GM12891 (cell line): Measurements from ENCODE around the gene GPC6.

Experiments
- DNase-seq: peaks from one replicate; pipeline ENCODE4 v3.0.0; 2011; ENCODE audit warnings: low spot score; ENCODE audit not compliant: insufficient read length
- FAIRE-seq: peaks from 2 replicates; lab custom pipeline; 2011; peaks lifted over from hg19 to GRCh38; lab: Jason Lieb, UNC
- PAX5 ChIP-seq: IDR thresholded peaks from 2 replicates; pipeline ENCODE4 v1.6.1; 2011; ENCODE audit warnings: low read length, moderate library complexity, mild to moderate bottlenecking; ENCODE audit not compliant: insufficient read depth, severe bottlenecking
- POLR2A ChIP-seq: IDR thresholded peaks from 2 replicates; pipeline ENCODE4 v1.6.1; 2011; ENCODE audit warnings: low read depth, low read length, control low read depth
- POLR2AphosphoS5 ChIP-seq: IDR thresholded peaks from 2 replicates; pipeline ENCODE4 v1.6.1; 2011; ENCODE audit warnings: low read depth, low read length, control low read depth
- POU2F2 ChIP-seq: IDR thresholded peaks from 2 replicates; pipeline ENCODE4 v1.6.1; 2011; ENCODE audit warnings: low read depth, mild to moderate bottlenecking, control low read depth, low read length, moderate library complexity
- SPI1 ChIP-seq: IDR thresholded peaks from 2 replicates; pipeline ENCODE4 v1.6.1; 2011; ENCODE audit warnings: low read depth, low read length, control low read depth
- TAF1 ChIP-seq: IDR thresholded peaks from 2 replicates; pipeline ENCODE4 v1.6.1; 2011; ENCODE audit warnings: low read depth, low read length, control low read depth

Gene GPC6

GRCh38 chr13:93268327-93269028 is 41.9 kb downstream of the GPC6 start:
- no peak for TF ChIP-seq PAX5
- TF ChIP-seq POU2F2, result no peak
- TF ChIP-seq POLR2A, result no peak
- TF ChIP-seq SPI1, result no peak
- TF ChIP-seq TAF1, result no peak
- TF ChIP-seq POLR2AphosphoS5, result no peak
- FAIRE-seq (no peak), DNase-seq (no peak)

GRCh38 chr13:93270769-93271742 is 44.4 kb downstream of the GPC6 start:
- TF ChIP-seq POLR2AphosphoS5 (no peak), POLR2A (no peak), SPI1 (no peak), PAX5 (no peak), POU2F2 (no peak), TAF1 (no peak)
- no peak for DNase-seq
- FAIRE-seq, result no peak

- DNase-seq (no peak), FAIRE-seq (no peak)
Observed at GRCh38 chr13:93279982-93280381, 53.4 kb downstream of the GPC6 start.

GRCh38 chr13:93280688-93281087 is 54.1 kb downstream of the GPC6 start:
- no peak for TF ChIP-seq TAF1
- TF ChIP-seq POU2F2, result no peak
- TF ChIP-seq POLR2AphosphoS5, result no peak
- TF ChIP-seq PAX5, result no peak
- no peak for TF ChIP-seq POLR2A
- TF ChIP-seq SPI1, result no peak
- FAIRE-seq (no peak), DNase-seq (no peak)

More at GRCh38 chr13:93279982-93280381, 53.4 kb downstream of the GPC6 start:
- peak; percentile 68 for TF ChIP-seq SPI1
- TF ChIP-seq TAF1, result no peak

- no peak for DNase-seq
- TF ChIP-seq SPI1 (no peak), POLR2A (no peak), PAX5 (no peak), POLR2AphosphoS5 (no peak), POU2F2 (no peak), TAF1 (no peak)
- FAIRE-seq, result no peak
Observed at GRCh38 chr13:93283255-93283654, 56.6 kb downstream of the GPC6 start.

- no peak for FAIRE-seq
- TF ChIP-seq POU2F2 (no peak), PAX5 (no peak), TAF1 (no peak), POLR2A (no peak), SPI1 (no peak), POLR2AphosphoS5 (no peak)
- DNase-seq, result no peak
Observed at GRCh38 chr13:93284064-93284463, 57.5 kb downstream of the GPC6 start.

- TF ChIP-seq POLR2AphosphoS5, result no peak
- no peak for TF ChIP-seq POLR2A
- TF ChIP-seq TAF1, result no peak
- no peak for TF ChIP-seq PAX5
- TF ChIP-seq POU2F2, result no peak
- TF ChIP-seq SPI1, result no peak
- no peak for FAIRE-seq
Observed at GRCh38 chr13:93286047-93286446, 59.4 kb downstream of the GPC6 start.

GRCh38 chr13:93289053-93289452 is 62.4 kb downstream of the GPC6 start:
- no peak for FAIRE-seq
- TF ChIP-seq TAF1 (no peak), SPI1 (no peak), POU2F2 (no peak)
- no peak for DNase-seq

More at GRCh38 chr13:93286047-93286446, 59.4 kb downstream of the GPC6 start:
- no peak for DNase-seq

- TF ChIP-seq PAX5, result no peak
- no peak for TF ChIP-seq POLR2AphosphoS5
- FAIRE-seq (no peak), DNase-seq (no peak)
Observed at GRCh38 chr13:93289842-93290241, 63.2 kb downstream of the GPC6 start.

GRCh38 chr13:93290503-93290902 is 63.9 kb downstream of the GPC6 start:
- FAIRE-seq (no peak), DNase-seq (no peak)

More at GRCh38 chr13:93290503-93290902, 63.9 kb downstream of the GPC6 start:
- no peak for TF ChIP-seq TAF1
- TF ChIP-seq POLR2AphosphoS5, result no peak
- no peak for TF ChIP-seq PAX5
- no peak for TF ChIP-seq POU2F2
- no peak for TF ChIP-seq SPI1
- TF ChIP-seq POLR2A, result no peak
